GM21526 (cell line): ENCODE measurements around the gene SIVA1.

Experiments used
- ATAC-seq: cut with Tn5 transposase; IDR thresholded peaks from one replicate; pipeline ENCODE4 v1.9.1; 2021; ENCODE audit warnings: moderate library complexity; ENCODE audit not compliant: unreplicated experiment, low FRiP score

Gene SIVA1

GRCh38 chr14:104768437-104769323 is 15.7 kb downstream of the SIVA1 start:
- peak; percentile 71 for ATAC-seq

DNA sequence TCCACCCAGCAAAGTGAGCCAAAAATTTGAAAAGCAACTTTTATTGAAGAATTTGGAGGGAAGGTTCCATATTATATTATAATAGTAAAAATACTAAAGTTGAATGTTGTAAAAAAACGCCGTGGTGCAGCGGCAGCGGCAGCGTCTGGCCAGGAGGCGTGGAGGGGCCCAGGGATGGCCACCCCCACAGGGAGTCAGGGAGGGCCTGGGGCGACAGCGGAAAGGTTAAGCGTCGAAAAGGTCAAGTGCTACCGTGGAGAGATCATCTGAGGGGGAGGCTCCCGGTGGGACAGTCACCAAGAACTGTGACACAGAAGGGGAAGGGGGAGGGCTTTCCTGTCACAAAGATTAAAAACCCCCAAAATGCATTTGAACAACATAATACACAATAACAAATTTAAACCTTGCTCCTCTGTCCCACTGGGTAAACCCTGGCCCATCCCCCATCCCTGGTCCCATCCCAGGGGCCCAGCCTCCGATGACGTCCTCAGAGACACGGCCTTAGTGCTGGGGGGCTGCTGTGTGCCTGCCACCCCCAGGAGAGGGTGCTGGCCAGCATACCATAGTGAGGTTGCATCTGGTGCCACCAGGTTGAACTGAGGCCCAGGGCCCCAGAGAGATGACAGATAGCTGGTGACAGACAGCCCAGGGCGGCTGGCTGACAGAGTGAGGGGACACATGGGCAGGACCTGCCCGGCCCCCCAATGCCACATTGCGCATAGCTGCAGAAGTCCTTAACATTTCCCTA is 16.6 kb downstream of the SIVA1 start:
- no peak for ATAC-seq

DNA sequence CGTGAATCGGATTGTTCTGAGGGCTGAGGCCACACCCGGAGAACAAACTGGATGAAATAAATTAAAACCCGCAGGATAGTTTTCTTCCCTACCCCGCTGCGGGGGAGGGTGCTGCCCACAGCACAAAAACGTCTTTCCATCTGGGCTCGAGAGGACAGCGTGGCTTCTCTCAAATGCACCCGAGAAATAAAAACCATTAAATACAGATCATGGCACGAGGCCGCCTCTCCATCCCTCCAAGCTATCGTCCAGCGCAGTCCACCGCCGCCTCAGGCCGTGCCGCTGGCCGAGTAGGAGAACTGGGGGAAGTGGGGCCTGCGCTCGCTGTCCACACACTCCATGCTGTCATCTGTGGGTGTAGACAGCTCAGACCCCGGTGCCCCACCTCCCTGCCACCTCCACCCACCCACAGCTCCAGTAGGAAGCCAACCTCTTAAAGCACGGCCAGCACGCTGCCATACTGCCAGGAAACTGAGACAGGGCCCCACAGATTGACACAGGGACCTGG is 17.2 kb downstream of the SIVA1 start:
- ATAC-seq, result no peak

- ATAC-seq, result no peak
Measured at GRCh38 chr14:104770851-104771272, 17.9 kb downstream of the SIVA1 start.

- ATAC-seq, result no peak
Measured at GRCh38 chr14:104771374-104771773, 18.4 kb downstream of the SIVA1 start.

DNA sequence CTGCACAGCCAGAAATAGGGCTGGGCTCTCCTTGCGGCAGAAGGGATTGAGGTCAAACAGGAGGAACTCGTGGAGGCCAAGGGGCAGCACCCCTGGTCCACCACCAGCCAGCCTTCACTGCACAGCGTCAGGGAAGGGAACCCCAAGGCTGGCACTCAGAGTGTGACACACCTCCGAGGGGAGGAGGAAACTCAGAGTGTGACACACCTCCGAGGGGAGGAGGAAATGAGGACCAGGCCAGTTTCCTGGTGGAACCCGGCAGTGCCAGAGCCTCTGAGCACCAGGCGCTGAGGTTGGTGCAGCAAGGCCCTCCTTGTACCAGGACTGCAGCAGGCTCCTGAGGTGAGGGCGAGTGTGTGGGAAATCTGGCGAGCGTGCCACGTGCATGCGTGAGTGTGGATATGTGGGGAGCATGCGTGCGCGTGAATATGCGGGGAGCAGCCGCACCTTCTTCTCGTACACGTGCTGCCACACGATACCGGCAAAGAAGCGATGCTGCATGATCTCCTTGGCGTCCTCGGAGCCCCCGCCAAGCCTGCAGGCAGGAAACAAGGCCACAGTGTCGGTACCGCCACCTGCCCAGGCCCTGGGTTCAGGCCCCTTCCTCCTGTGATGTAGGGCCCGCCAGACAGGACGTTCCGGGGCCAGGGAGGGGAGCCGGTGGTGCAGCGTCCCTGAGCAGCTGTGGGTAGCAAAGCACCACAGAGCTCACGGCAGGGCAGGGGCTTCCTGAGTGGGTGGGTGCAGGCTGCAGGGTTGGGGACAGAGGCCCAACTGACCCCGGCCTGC is 19.2 kb downstream of the SIVA1 start:
- no peak for ATAC-seq

DNA sequence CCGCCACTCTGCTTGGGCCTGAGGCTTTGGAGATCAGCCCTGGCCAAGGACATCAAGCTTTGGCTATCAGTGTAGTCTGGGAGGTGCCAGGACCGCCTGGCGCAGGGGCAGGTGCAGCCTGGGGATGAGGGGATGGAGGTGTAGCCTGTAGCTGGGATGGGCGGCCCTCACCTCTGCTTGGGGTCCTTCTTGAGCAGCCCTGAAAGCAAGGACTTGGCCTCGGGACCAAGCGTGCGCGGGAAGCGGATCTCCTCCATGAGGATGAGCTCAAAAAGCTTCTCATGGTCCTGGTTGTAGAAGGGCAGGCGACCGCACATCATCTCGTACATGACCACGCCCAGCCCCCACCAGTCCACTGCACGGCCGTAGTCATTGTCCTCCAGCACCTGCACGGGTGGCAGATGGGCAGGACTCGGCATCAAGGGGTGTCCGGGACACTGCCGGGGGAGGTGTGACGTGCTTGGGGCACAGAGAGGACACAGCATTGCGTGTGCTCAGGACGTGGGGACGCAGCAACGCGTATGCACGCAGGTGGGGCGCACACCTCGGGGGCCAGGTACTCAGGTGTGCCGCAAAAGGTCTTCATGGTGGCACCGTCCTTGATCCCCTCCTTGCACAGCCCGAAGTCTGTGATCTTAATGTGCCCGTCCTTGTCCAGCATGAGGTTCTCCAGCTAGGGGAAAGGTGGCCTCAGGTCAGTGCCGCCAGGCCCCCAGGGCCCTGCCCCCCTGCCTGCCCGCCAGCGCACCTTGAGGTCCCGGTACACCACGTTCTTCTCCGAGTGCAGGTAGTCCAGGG is 20.0 kb downstream of the SIVA1 start:
- no peak for ATAC-seq

- no peak for ATAC-seq
Measured at GRCh38 chr14:104773505-104774452, 20.8 kb downstream of the SIVA1 start.

GRCh38 chr14:104774453-104775072 is 21.6 kb downstream of the SIVA1 start:
- no peak for ATAC-seq

DNA sequence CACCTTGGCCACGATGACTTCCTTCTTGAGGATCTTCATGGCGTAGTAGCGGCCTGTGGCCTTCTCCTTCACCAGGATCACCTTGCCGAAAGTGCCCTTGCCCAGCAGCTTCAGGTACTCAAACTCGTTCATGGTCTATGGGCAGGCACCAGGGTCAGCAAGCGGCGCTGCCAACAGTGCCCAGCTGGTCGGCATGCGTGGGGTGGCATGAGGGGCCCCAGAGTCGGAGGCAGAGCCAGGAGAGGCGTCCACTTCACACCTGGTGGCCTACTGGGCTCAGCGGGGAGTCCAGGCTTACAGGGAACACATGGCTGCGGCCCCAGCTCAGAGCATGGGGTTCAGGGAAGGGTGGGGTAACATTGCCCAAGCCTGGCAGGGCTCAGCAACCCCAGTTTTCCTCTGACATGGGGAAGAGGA is 22.1 kb downstream of the SIVA1 start:
- ATAC-seq, result no peak

GRCh38 chr14:104776481-104776880 is 23.5 kb downstream of the SIVA1 start:
- no peak for ATAC-seq

DNA sequence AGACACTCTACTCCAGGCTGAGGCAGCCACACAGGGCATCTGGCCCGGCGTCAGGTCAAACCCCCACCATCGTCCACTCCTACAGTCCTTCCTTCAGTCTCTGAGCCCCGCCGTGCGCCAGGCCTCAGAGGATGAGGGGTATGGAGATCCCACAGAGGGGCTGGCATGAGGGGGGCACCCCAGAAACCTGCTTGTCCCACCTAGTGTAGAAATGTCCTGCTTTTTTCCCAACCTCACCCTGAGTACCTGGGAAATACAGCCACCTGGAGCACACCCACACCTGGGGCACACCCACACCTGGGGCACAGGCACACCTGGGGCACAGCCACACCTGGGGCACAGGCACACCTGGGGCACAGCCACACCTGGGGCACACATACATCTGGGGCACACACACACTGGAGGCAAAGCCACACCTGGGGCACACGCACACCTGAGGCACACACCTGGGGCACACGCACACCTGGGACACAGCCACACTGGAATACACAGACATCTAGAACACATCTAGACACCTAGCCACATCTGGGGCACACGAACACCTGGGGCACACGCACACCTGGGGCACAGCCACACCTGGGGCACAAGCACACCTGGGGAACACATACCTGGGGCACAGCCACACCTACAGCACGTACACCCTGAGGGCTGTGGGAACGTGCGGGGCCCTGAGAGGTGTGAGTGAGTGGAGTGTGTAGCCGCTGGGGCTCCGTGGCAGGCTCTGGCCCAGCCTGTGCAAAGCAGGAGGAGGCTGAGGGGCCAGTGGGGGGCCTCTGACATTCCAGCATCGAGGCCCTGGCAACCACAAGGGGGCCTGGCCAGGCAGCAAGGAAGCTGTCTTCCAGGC is 24.2 kb downstream of the SIVA1 start:
- ATAC-seq, result no peak

DNA sequence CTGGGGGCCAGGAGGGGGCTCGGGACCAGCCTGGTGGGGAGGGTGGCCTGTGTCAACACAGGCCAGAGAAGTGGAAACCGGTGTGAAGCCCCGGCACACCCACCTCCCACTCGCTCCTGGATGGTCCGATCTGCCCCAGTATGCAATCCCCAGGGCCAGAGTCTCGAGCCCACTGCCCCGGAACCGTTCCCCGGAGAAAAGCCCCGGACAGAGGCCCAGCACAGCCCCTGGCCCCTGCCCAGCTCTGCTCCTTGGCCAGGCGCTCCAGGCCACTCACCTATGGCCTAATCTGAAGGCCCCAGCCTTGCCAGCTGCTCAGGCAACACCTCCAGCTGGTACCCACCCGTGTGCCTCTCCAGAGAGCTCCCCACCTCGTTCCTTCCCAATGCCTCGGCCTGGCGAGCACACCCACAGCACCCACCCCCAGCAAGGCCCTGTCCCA is 24.9 kb downstream of the SIVA1 start:
- no peak for ATAC-seq

DNA sequence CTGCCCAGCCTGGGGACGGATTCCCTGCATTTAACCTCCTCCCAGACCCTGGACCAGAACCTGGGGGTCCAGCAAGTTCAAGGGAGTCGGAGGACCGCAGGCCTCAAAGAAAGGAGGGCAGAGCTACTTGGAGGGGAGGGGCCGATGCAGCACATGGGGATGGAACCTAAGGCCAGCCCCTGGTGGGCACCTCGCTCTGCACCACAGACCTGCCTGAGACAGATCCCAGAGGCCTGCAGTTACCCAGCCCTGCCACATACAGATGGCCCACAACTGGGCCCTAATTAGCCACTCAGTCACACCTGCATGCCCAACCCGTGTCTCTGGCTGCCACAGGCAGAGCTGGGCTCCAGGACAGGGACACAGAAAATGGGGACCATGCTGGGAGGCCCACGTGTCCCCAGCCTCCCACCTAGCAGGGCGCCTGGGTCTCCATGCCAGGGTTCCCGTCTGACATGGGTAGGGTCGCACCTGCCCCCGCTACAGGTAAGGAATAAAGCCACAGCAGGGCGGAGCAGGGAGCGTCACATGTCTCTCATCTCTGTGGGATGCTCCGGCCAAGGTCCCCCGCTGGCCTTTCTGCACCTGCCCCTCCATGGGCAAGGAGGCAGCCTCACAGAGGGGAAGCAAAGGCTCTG is 25.9 kb downstream of the SIVA1 start:
- no peak for ATAC-seq

DNA sequence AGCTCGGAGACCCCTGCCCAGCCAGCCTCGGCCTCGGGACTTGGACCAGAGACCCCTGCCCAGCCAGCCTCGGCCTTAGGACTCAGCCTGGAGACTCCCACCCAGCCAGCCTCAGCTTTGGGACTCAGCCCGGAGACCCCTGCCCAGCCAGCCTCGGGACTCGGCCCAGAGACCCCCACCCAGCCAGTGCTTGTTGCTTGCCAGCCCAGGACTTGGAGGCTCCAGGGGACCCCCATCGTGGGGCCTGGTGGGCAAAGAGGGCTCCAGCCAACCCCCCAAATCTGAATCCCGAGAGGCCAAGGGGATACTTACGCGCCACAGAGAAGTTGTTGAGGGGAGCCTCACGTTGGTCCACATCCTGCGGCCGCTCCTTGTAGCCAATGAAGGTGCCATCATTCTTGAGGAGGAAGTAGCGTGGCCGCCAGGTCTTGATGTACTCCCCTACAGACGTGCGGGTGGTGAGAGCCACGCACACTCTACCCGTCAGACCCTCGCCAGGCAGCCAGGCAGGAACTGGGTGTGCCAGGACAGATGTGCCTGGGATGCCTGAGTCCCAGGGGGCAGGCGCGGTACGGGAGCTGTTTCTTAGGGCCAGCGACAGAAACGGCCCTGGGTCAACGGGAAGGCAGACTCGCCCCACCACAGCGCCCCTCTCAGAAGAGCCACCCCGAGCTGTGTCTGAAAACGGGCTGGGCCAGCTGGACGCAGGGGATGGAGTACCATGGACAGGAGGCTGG is 27.0 kb downstream of the SIVA1 start:
- ATAC-seq, result no peak

DNA sequence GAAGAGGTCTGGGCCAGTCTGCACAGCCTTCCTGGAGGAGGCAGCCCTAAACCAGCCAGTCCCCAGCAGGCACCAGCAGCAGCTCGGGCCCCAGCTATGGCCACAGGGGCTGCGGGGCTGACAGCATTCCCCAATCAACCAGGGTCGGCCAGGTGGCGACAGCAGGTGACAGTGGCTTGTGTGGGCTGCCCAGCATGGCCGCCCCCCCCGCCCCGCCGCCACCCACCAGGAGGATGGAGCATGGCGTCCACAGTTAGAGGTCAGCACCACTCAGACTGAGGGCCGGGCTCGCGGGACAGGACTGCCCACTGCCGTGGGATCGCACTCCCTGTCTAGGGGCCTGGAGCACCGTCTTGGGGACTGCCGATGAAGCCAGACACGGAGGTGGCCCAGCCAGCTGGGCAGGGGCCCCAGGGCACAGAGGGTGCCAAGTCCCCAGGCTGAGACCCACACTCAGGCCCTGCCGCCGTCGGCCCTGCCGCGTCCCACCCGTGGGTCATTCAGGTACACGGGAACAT is 27.6 kb downstream of the SIVA1 start:
- no peak for ATAC-seq
